Measurements from ENCODE around the gene NSUN4. TPM values are rescaled to one million over a fixed set of nuclear protein-coding genes. Genes with fewer than 3 reads are reported as not detected.

NSUN4 gene
- total RNA-seq, 1 donor from 2014 or later = 32.7 TPM

DNA sequence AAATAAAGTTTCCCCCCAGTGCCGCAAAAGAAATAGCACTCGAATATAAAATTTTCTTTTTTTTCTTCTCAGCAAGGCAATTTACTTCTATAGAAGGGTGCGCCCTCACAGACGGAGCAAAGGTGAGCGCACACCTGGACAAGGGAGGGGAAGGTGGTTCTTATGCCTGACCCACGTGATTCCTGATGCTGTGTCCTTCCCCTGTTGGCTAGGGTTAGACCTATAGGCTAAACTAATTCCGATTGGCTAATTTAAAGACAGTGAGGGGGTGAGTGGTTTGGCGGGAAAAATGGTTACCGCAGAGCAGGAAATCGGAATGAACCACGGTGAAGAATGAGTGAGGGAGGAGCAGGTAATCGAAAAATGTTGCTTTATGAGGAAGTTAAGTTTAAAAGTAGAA is 52.9 kb downstream of the NSUN4 start:
- Mint-ChIP-seq H3K27me3 (ENCODE audit: low read depth) (peaks cover 37% of the 10 kb centered on the region), H3K27ac (ENCODE audit: unreplicated experiment) (no peak overlapping the region), H3K4me1 (peaks cover 11% of the 10 kb centered on the region), H3K36me3 (ENCODE audit: low read depth) (peaks cover 8% of the 10 kb centered on the region), H3K9me3 (peaks cover 3% of the 10 kb centered on the region), H3K4me3 (peak overlapping the region; percentile 88)
- DNase-seq (ENCODE audit: low read depth, low spot score) = no peak
- TF ChIP-seq, protein P1, sequence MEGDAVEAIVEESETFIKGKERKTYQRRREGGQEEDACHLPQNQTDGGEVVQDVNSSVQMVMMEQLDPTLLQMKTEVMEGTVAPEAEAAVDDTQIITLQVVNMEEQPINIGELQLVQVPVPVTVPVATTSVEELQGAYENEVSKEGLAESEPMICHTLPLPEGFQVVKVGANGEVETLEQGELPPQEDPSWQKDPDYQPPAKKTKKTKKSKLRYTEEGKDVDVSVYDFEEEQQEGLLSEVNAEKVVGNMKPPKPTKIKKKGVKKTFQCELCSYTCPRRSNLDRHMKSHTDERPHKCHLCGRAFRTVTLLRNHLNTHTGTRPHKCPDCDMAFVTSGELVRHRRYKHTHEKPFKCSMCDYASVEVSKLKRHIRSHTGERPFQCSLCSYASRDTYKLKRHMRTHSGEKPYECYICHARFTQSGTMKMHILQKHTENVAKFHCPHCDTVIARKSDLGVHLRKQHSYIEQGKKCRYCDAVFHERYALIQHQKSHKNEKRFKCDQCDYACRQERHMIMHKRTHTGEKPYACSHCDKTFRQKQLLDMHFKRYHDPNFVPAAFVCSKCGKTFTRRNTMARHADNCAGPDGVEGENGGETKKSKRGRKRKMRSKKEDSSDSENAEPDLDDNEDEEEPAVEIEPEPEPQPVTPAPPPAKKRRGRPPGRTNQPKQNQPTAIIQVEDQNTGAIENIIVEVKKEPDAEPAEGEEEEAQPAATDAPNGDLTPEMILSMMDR (conservative IDR thresholded peaks at IDR 0.05) = no peak

DNA sequence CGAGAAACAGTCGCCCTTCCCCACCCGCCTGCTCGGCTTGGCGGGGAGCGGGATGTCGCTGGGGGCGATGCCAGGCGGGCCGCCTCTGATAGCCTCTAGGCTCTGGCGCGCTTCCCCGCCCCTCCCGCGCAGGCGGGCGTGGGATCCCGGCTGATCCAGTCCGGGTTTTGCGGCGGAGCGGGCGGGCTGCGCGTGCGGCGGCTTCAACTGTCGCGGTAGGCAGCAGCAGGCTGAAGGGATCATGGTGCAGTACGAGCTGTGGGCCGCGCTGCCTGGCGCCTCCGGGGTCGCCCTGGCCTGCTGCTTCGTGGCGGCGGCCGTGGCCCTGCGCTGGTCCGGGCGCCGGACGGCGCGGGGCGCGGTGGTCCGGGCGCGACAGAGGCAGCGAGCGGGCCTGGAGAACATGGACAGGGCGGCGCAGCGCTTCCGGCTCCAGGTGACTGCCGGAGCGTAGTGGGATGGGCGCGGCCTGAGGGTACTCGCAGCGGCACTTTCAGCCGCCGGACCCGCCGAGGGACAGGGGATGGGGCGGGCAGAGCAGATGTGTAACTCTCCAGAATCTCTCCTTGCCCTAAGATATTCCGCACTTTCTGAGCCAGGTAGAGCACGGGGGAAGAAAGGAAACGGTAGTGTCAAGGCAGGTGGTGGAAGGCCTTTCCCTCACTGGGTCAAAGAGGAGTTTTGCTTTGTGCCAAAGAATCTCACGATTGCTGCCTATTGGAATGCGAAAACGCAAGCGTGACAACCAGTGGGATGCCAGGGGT is 53.7 kb downstream of the NSUN4 start, which contains the start of gene FAAH:
Gene FAAH, plus strand, starts transcription at position 210 of the 764 bp plus-strand sequence. Its CDS starts 32 bp downstream, at position 242.
- peak within 1 kb of the TSS; percentile 88 for H3K4me3 Mint-ChIP-seq
- TF ChIP-seq, protein P1 (conservative IDR thresholded peaks at IDR 0.05) = no peak
- peaks cover 3% of the 10 kb centered on the region for H3K9me3 Mint-ChIP-seq
- H3K27me3 Mint-ChIP-seq (ENCODE audit: low read depth) = peaks cover 42% of the 10 kb centered on the region
- peaks cover 11% of the 10 kb centered on the region for H3K4me1 Mint-ChIP-seq
- peaks cover 8% of the 10 kb centered on the region for H3K36me3 Mint-ChIP-seq (ENCODE audit: low read depth)
- DNase-seq (ENCODE audit: low read depth, low spot score) = peak; percentile 68
- H3K27ac Mint-ChIP-seq (ENCODE audit: unreplicated experiment) = no peak within 1 kb of the TSS

DNA sequence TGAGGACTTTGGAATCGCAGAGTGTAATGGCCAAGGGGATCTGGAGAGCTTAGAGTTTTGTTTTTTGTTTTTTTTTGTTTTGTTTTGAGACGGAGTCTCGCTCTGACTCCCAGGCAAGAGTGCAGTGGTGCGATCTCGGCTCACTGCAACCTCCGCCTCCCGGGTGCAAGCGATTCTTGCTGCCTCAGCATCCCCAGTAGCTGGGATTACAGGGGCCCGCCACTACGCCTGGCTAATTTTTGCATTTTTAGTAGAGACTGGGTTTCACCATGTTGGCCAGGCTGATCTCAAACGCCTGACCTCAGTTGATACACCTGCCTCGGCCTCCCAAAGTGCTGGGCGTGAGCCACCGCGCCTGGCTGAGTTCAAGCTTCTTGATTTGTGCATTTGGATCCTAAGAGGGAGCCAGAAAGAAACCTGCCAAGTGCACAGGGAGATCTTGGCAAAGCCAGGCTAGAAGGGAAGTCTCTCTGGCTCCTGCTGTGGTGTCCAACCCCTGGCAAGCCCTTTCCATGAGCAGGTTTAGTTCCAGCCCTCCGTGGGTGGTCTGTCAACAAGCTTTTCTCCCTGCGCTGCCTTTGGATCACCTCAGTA is 54.4 kb downstream of the NSUN4 start:
- H3K27me3 Mint-ChIP-seq (ENCODE audit: low read depth) = peaks cover 48% of the 10 kb centered on the region
- no peak for DNase-seq (ENCODE audit: low read depth, low spot score)
- peaks cover 8% of the 10 kb centered on the region for H3K36me3 Mint-ChIP-seq (ENCODE audit: low read depth)
- H3K4me3 Mint-ChIP-seq = peak overlapping the region; percentile 81
- H3K9me3 Mint-ChIP-seq = peaks cover 3% of the 10 kb centered on the region
- H3K4me1 Mint-ChIP-seq = peaks cover 11% of the 10 kb centered on the region
- no peak overlapping the region for H3K27ac Mint-ChIP-seq (ENCODE audit: unreplicated experiment)
- TF ChIP-seq, protein P1 (conservative IDR thresholded peaks at IDR 0.05) = no peak

DNA sequence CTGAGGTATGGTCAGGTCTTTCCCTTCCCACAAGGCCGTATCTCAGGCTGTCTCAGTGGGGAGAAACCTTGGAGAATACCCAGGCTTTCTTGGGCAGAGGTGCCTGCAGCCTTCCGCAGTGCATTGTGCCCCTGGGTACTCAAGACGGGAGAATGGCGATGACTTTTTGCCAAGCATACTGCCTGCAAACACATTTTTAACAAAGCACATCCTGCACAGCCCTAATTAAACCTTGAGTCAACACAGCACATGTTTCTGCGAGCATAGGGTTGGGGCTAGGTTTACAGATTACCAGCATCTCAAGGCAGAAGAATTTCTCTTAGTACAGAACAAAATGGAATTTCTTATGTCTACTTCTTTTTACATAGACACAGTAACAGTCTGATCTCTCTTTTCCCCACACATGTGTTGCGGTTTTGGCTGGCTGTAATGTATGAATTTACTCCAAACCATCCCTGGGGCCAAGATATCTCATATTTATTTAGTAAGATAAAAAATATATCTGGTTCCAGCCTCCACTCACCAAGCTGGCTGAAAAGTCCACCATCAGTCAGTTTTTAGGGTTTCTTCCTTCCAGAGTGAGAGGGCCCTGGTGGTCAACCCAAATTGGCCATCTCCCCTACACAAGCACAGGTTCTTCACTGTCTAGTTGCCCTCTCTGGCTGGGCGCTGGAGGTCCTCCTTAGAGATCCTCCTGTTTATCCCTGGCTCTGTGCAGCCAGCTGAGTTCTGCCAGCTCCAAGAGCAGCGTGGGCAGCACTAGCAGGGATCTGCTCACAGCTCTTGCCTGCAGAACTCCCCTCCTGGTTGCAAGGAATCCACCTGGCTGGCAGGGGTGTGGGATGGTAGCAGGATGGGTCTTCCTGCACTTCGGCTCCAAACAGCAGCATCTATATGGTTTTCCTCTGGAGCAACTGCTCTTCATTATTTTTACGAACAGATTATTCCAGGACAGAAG is 56.1 kb downstream of the NSUN4 start:
- peaks cover 51% of the 10 kb centered on the region for H3K27me3 Mint-ChIP-seq (ENCODE audit: low read depth)
- peaks cover 11% of the 10 kb centered on the region for H3K4me1 Mint-ChIP-seq
- peaks cover 3% of the 10 kb centered on the region for H3K9me3 Mint-ChIP-seq
- no peak for DNase-seq (ENCODE audit: low read depth, low spot score)
- TF ChIP-seq, protein P1 (conservative IDR thresholded peaks at IDR 0.05) = no peak
- H3K4me3 Mint-ChIP-seq = no peak overlapping the region
- H3K27ac Mint-ChIP-seq (ENCODE audit: unreplicated experiment) = no peak overlapping the region
- peaks cover 8% of the 10 kb centered on the region for H3K36me3 Mint-ChIP-seq (ENCODE audit: low read depth)

DNA sequence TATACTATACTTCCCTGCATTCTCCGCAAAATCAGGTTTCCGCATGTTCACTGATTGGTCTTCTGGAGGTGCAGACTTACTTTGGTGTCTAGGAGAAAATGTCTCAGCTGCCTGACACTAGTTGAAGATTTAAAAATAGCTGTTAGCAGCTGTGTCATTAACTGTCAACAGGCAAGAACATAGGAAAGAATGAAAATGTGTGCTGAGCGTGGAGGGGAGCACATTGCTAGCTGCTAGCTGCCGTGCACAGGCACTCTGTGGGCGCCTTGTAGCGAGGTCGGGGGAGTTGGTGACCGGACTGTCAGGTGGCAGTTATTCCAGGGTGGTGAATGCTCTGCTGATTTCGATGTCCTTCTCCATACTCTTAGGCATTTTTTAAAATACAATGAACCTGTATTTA is 58.7 kb downstream of the NSUN4 start:
- TF ChIP-seq, protein P1 (conservative IDR thresholded peaks at IDR 0.05) = no peak
- Mint-ChIP-seq H3K27me3 (ENCODE audit: low read depth) (peaks cover 37% of the 10 kb centered on the region), H3K36me3 (ENCODE audit: low read depth) (no peaks in the 10 kb centered on the region), H3K9me3 (no peaks in the 10 kb centered on the region), H3K4me3 (no peak overlapping the region), H3K27ac (ENCODE audit: unreplicated experiment) (no peak overlapping the region), H3K4me1 (peaks cover 5% of the 10 kb centered on the region)
- no peak for DNase-seq (ENCODE audit: low read depth, low spot score)

Data from neural crest cell (in vitro differentiated cells).